Measurements from ENCODE around the gene NIPAL1.

The NIPAL1 gene

DNA sequence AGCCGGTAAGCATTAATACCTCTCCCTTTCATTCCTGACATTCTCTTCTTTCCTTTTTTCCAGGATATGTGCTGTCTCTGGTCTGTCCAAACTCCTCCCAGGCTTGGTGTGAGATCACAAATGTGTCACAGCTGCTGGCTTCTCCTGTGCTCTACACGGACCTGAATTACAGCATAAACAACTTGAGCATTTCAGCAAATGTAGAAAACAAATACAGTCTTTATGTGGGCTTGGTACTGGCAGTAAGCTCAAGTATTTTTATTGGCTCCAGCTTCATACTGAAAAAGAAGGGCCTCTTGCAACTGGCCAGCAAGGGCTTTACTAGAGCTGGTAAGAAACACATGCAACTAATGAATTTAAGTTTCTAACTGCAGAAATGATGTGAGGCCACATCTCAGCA, 8.4 kb downstream of the NIPAL1 start:
- in situ Hi-C loops (cut with MboI; ENCODE audit: low sequenced_read_pairs): no loop called here

- in situ Hi-C loops (cut with MboI; ENCODE audit: low sequenced_read_pairs): no loop called here
These were observed 11.1 kb downstream of the NIPAL1 start for GRCh38 chr4:48027653-48028052.

GRCh38 chr4:48028696-48029095, 12.1 kb downstream of the NIPAL1 start:
- in situ Hi-C loops (cut with MboI; ENCODE audit: low sequenced_read_pairs): no loop called here

DNA sequence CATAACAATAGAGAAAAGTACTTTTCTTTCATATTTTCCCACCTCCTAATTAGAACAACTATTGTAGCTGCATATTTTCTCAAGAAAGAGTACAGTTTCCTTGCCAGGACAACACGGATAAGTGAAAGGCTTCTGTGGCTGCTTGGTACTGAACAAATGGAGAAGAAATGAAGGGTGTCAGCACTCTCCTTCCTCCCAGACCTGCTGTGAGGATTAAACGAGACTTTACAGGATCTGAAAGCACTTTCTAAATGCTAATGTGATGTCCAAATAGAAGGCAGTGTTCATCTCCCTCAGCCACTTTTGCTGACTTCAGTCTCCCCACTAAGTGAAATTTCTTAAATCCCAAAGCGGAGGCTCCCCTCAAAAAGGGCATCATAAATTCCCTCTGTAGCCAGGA, 13.9 kb downstream of the NIPAL1 start:
- in situ Hi-C loops (cut with MboI; ENCODE audit: low sequenced_read_pairs): no loop called here

DNA sequence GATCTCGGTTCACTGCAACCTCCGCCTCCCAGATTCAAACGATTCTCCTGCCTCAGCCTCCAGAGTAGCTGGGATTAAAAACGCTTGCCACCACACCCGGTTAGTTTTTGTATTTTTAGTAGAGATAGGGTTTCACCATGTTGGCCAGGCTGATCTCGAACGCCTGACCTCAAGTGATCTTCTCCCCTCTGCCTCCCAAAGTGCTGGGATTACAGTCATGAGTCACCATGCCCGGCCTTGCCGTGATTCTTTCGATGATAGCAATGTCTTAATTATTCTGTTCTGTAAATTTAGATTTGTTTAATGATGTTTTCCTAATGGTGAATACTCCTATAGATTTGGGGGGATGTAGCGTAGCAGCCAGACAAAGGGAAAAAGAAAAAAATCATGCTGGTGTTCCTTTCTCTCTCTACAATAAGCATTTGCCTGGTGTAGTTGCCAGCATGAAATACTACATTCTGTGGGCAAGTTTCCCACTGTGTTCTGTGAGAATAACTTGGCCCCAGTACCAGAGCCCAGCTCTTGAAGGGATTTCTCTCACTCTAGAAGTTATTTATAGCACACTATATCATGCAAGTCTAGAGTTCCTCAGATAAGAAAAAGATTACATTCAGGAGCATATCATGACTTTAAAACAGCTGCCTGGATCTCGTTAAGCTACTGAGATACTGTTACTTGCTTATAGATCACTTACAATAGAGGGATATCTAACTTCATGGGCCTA, 15.4 kb downstream of the NIPAL1 start:
- in situ Hi-C loops (cut with MboI; ENCODE audit: low sequenced_read_pairs): no loop called here

GRCh38 chr4:48032721-48033120, 16.1 kb downstream of the NIPAL1 start:
- in situ Hi-C loops (cut with MboI; ENCODE audit: low sequenced_read_pairs): no loop called here

DNA sequence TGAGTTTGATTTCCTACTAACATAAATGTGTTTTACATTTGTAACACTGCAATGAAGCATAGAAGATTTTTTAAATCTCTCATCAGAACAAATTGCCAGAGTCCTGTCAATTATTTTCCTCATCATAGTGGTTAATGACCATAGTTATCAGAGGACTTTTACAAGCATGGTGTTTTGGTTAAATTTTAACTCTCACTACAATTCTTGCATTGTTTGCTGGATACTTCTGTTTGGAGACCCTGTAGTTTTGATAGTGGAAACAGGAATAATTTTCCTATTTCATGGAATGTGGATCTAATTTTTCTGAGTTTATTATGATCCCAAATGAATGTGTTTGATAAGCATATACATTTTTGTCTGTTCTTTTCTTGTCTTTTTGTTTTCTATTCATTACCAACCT, 16.8 kb downstream of the NIPAL1 start:
- in situ Hi-C loops (cut with MboI; ENCODE audit: low sequenced_read_pairs): no loop called here

GRCh38 chr4:48033825-48034413, 17.3 kb downstream of the NIPAL1 start:
- in situ Hi-C loops (cut with MboI; ENCODE audit: low sequenced_read_pairs): no loop called here

GRCh38 chr4:48035952-48036351, 19.4 kb downstream of the NIPAL1 start:
- in situ Hi-C loops (cut with MboI; ENCODE audit: low sequenced_read_pairs): no loop called here

DNA sequence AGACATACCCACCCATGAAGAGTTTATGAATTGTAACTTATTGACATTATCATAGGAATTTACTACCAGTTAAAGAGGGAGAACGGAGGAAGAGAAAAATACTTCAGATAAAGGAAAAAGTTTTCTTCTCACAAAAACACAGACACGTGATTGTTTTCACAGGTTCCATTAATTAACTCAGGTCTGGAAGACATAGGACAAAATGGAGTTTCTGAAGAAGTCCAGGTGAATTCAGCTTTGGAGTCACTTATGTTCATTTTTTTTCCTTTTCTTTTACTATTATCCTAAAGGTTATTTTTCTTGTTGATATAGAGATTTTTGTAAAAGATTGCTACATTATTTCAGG, 20.5 kb downstream of the NIPAL1 start:
- in situ Hi-C loops (cut with MboI; ENCODE audit: low sequenced_read_pairs): no loop called here

- in situ Hi-C loops (cut with MboI; ENCODE audit: low sequenced_read_pairs): no loop called here
These were observed 22.1 kb downstream of the NIPAL1 start for GRCh38 chr4:48038666-48039065.

- in situ Hi-C loops (cut with MboI; ENCODE audit: low sequenced_read_pairs): no loop called here
These were observed 23.0 kb downstream of the NIPAL1 start for GRCh38 chr4:48039561-48039960.

- in situ Hi-C loops (cut with MboI; ENCODE audit: low sequenced_read_pairs): no loop called here
These were observed 25.1 kb downstream of the NIPAL1 start for GRCh38 chr4:48041535-48042137.

- in situ Hi-C loops (cut with MboI; ENCODE audit: low sequenced_read_pairs): no loop called here
These were observed 26.4 kb downstream of the NIPAL1 start for GRCh38 chr4:48042979-48043461.

GRCh38 chr4:48043504-48043903, 26.9 kb downstream of the NIPAL1 start:
- in situ Hi-C loops (cut with MboI; ENCODE audit: low sequenced_read_pairs): no loop called here

GRCh38 chr4:48044298-48044697, 27.7 kb downstream of the NIPAL1 start:
- in situ Hi-C loops (cut with MboI; ENCODE audit: low sequenced_read_pairs): no loop called here

DNA sequence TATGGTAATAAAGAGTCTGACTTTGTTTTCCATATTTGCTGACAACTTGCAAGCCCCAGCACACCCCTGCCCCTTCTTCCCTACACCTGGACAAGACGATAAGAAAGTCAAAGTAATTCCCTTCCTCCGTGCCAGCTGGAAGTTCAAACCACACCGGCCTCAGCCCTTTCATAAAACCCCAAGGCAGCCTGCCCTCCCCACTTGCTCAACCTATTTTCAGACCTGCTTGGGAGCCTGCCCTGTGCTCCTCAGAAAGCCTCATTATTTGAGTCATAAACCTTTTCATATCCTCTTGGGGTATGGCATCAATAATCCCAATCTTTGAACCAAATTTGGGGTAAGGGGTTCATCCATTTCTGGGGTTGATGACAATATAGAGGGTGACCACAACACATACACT, 29.5 kb downstream of the NIPAL1 start:
- in situ Hi-C loops (cut with MboI; ENCODE audit: low sequenced_read_pairs): no loop called here

DNA sequence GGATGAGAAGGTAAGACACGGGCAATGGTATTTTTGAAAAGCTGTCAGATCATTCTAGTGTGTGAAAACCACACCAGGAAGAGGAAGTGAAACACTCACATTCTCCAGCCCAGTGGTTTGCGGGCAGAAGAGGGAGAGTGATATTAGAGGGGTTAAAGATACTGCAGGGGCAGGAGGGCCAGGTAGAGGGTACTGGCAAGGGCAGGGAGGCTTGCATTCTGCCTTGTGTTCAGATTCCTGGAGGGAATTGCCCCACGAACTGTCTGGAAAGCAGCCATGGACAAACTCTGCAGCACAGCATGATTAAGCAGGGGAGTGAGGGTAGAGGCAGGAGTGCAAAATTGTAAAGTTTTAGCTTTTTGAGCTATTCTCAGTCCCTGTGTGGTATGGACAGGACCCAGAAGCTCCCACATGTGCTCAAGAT, 30.9 kb downstream of the NIPAL1 start:
- in situ Hi-C loops (cut with MboI; ENCODE audit: low sequenced_read_pairs): no loop called here

GRCh38 chr4:48047896-48048295, 31.3 kb downstream of the NIPAL1 start:
- in situ Hi-C loops (cut with MboI; ENCODE audit: low sequenced_read_pairs): no loop called here

GRCh38 chr4:48049483-48049882, 32.9 kb downstream of the NIPAL1 start:
- in situ Hi-C loops (cut with MboI; ENCODE audit: low sequenced_read_pairs): no loop called here

DNA sequence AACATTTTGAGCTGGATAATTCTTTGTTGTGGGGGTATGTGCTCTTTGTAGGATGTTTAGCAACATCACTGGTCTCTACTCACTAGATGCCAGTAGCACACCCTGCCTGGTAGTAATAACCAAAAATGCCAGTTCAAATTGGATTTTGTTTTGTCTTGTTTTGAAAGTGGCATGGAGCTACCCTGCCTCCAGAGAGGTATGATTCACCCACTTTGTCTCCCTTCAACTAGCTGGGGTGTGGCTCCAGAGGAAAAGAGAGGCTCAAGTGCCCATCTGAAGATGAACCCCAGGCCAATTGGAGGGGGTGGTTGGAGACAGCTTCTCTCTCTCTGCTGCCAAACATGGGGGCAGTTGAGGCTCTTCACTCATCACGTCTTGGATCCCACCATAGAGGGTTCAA, 34.5 kb downstream of the NIPAL1 start:
- in situ Hi-C loops (cut with MboI; ENCODE audit: low sequenced_read_pairs): no loop called here
